IPS-18a (cell line): Measurements from ENCODE around the gene SORCS3.
A peak's percentile ranks its signal among the peaks of the same experiment; 100 is the strongest.

Source experiments
- H3K27ac ChIP-seq: one replicate; pipeline ENCODE4 v1.5.1; 2013; ENCODE audit warnings: low read length
- H3K27me3 ChIP-seq: one replicate; pipeline ENCODE4 v1.6.1; 2013; ENCODE audit warnings: mild to moderate bottlenecking, low read length; ENCODE audit not compliant: control insufficient read depth, insufficient read depth
- H3K36me3 ChIP-seq: one replicate; pipeline ENCODE4 v1.6.1; 2013; ENCODE audit warnings: low read depth, low read length; ENCODE audit not compliant: control insufficient read depth
- H3K4me1 ChIP-seq: one replicate; pipeline ENCODE4 v1.6.1; 2013; ENCODE audit warnings: low read depth, low read length; ENCODE audit not compliant: control insufficient read depth
- H3K4me3 ChIP-seq: one replicate; pipeline ENCODE4 v1.5.1; 2013; ENCODE audit warnings: low read length
- H3K9ac ChIP-seq: one replicate; pipeline ENCODE4 v1.6.1; 2013; ENCODE audit warnings: mild to moderate bottlenecking, low read length, moderate library complexity
- H3K9me3 ChIP-seq: one replicate; pipeline ENCODE4 v1.6.1; 2013; ENCODE audit warnings: low read depth, low read length; ENCODE audit not compliant: control insufficient read depth

SORCS3 gene

GRCh38 chr10:104678658-104679057, 37.6 kb downstream of the SORCS3 start:
- no peak overlapping the region for H3K27ac ChIP-seq
- no peak overlapping the region for H3K4me3 ChIP-seq
- no peak overlapping the region for H3K9ac ChIP-seq
- peaks cover 7% of the 10 kb centered on the region for H3K27me3 ChIP-seq
- H3K4me1 ChIP-seq: peaks cover 4% of the 10 kb centered on the region
- no peaks in the 10 kb centered on the region for H3K36me3 ChIP-seq
- H3K9me3 ChIP-seq: no peaks in the 10 kb centered on the region

GRCh38 chr10:104680467-104681401, 39.6 kb downstream of the SORCS3 start:
- Histone ChIP-seq H3K9ac (peak overlapping the region; percentile 54), H3K27ac (no peak overlapping the region), H3K4me3 (peak overlapping the region; percentile 51), H3K27me3 (peaks cover 7% of the 10 kb centered on the region), H3K4me1 (peaks cover 4% of the 10 kb centered on the region), H3K36me3 (no peaks in the 10 kb centered on the region), H3K9me3 (no peaks in the 10 kb centered on the region)

GRCh38 chr10:104681485-104681884, 40.4 kb downstream of the SORCS3 start:
- H3K27me3 ChIP-seq: peaks cover 7% of the 10 kb centered on the region
- no peaks in the 10 kb centered on the region for H3K9me3 ChIP-seq
- no peaks in the 10 kb centered on the region for H3K36me3 ChIP-seq
- peak overlapping the region; percentile 51 for H3K4me3 ChIP-seq
- peak overlapping the region; percentile 54 for H3K9ac ChIP-seq
- peaks cover 4% of the 10 kb centered on the region for H3K4me1 ChIP-seq
- H3K27ac ChIP-seq: no peak overlapping the region

GRCh38 chr10:104683567-104683966, 42.5 kb downstream of the SORCS3 start:
- no peaks in the 10 kb centered on the region for H3K36me3 ChIP-seq
- H3K4me1 ChIP-seq: peaks cover 4% of the 10 kb centered on the region
- H3K9me3 ChIP-seq: no peaks in the 10 kb centered on the region
- no peak overlapping the region for H3K9ac ChIP-seq
- peaks cover 7% of the 10 kb centered on the region for H3K27me3 ChIP-seq
- no peak overlapping the region for H3K4me3 ChIP-seq
- H3K27ac ChIP-seq: no peak overlapping the region

GRCh38 chr10:104686829-104687228, 45.7 kb downstream of the SORCS3 start:
- Histone ChIP-seq H3K27ac (no peak overlapping the region), H3K4me3 (no peak overlapping the region), H3K9ac (no peak overlapping the region), H3K27me3 (peaks cover 1% of the 10 kb centered on the region), H3K4me1 (no peaks in the 10 kb centered on the region), H3K9me3 (no peaks in the 10 kb centered on the region), H3K36me3 (no peaks in the 10 kb centered on the region)

- Histone ChIP-seq H3K9ac (no peak overlapping the region), H3K36me3 (no peaks in the 10 kb centered on the region), H3K27me3 (no peaks in the 10 kb centered on the region), H3K9me3 (no peaks in the 10 kb centered on the region), H3K4me1 (no peaks in the 10 kb centered on the region), H3K27ac (no peak overlapping the region), H3K4me3 (no peak overlapping the region)
Observed at GRCh38 chr10:104688251-104689042, 47.4 kb downstream of the SORCS3 start.

GRCh38 chr10:104689105-104689504, 48.0 kb downstream of the SORCS3 start:
- Histone ChIP-seq H3K27ac (no peak overlapping the region), H3K36me3 (no peaks in the 10 kb centered on the region), H3K9me3 (no peaks in the 10 kb centered on the region), H3K27me3 (no peaks in the 10 kb centered on the region), H3K9ac (no peak overlapping the region), H3K4me3 (no peak overlapping the region), H3K4me1 (no peaks in the 10 kb centered on the region)

GRCh38 chr10:104689547-104689946, 48.5 kb downstream of the SORCS3 start:
- Histone ChIP-seq H3K9ac (no peak overlapping the region), H3K4me1 (no peaks in the 10 kb centered on the region), H3K27me3 (no peaks in the 10 kb centered on the region), H3K9me3 (no peaks in the 10 kb centered on the region), H3K36me3 (no peaks in the 10 kb centered on the region), H3K4me3 (no peak overlapping the region), H3K27ac (no peak overlapping the region)

GRCh38 chr10:104690101-104690500, 49.0 kb downstream of the SORCS3 start:
- H3K9me3 ChIP-seq: no peaks in the 10 kb centered on the region
- no peaks in the 10 kb centered on the region for H3K36me3 ChIP-seq
- H3K27me3 ChIP-seq: no peaks in the 10 kb centered on the region

GRCh38 chr10:104690959-104691358, 49.9 kb downstream of the SORCS3 start:
- Histone ChIP-seq H3K4me1 (no peaks in the 10 kb centered on the region), H3K36me3 (no peaks in the 10 kb centered on the region), H3K9me3 (no peaks in the 10 kb centered on the region), H3K27ac (no peak overlapping the region), H3K4me3 (no peak overlapping the region), H3K9ac (no peak overlapping the region), H3K27me3 (no peaks in the 10 kb centered on the region)

More at GRCh38 chr10:104690101-104690500, 49.0 kb downstream of the SORCS3 start:
- H3K4me1 ChIP-seq: no peaks in the 10 kb centered on the region
- no peak overlapping the region for H3K9ac ChIP-seq
- H3K27ac ChIP-seq: no peak overlapping the region
- no peak overlapping the region for H3K4me3 ChIP-seq

- no peak overlapping the region for H3K9ac ChIP-seq
- no peaks in the 10 kb centered on the region for H3K36me3 ChIP-seq
- H3K27me3 ChIP-seq: no peaks in the 10 kb centered on the region
- no peak overlapping the region for H3K4me3 ChIP-seq
- no peaks in the 10 kb centered on the region for H3K4me1 ChIP-seq
- H3K27ac ChIP-seq: no peak overlapping the region
- H3K9me3 ChIP-seq: no peaks in the 10 kb centered on the region
Observed at GRCh38 chr10:104694074-104694473, 53.0 kb downstream of the SORCS3 start.
